Subcutaneous adipose tissue (tissue), 4 donors: ENCODE results near the gene ARHGAP25. TPM values are rescaled to one million over a fixed set of nuclear protein-coding genes. Genes with fewer than 3 reads are reported as not detected.

Experiments
- total RNA-seq, 4 donors: library from RNA; depleted of rRNA; stranded (reverse); fragments of >200 nt; gene quantifications; one replicate each; pipeline ENCODE4 v1.1.0, GENCODE V29; 2016
- TF ChIP-seq, protein P1 (sequence below): fragments of 450-650 bp; IDR thresholded peaks from one replicate; pipeline ENCODE4 v1.5.1; 2016; ENCODE audit warnings: low read depth, mild to moderate bottlenecking, control low read depth, antibody characterized with exemption, moderate library complexity

The ARHGAP25 gene
- total RNA-seq, 4 donors from 2014 or later: 7.3 to 29.7 (median 14.3) TPM

DNA sequence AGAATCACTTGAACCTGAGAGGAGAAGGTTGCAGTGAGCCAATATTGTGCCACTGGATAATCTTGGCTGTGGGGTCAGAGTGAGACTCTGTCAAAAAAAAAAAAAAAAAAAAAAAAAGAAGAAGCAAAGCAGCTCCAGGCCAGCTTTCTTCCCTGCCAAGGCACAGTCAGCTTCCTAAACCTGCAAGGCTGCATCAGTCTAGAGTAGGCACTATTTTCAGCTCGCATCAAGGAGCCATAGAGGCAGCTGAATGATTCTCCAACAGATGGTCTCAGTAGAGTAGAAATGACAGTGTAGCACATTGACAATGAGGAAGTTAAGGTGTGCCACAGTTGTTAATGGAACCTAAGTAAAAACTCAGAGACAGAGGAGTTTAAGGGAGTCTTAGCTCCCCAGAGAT is 101.0 kb downstream of the ARHGAP25 start:
- TF ChIP-seq, protein P1, sequence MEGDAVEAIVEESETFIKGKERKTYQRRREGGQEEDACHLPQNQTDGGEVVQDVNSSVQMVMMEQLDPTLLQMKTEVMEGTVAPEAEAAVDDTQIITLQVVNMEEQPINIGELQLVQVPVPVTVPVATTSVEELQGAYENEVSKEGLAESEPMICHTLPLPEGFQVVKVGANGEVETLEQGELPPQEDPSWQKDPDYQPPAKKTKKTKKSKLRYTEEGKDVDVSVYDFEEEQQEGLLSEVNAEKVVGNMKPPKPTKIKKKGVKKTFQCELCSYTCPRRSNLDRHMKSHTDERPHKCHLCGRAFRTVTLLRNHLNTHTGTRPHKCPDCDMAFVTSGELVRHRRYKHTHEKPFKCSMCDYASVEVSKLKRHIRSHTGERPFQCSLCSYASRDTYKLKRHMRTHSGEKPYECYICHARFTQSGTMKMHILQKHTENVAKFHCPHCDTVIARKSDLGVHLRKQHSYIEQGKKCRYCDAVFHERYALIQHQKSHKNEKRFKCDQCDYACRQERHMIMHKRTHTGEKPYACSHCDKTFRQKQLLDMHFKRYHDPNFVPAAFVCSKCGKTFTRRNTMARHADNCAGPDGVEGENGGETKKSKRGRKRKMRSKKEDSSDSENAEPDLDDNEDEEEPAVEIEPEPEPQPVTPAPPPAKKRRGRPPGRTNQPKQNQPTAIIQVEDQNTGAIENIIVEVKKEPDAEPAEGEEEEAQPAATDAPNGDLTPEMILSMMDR: no peak

DNA sequence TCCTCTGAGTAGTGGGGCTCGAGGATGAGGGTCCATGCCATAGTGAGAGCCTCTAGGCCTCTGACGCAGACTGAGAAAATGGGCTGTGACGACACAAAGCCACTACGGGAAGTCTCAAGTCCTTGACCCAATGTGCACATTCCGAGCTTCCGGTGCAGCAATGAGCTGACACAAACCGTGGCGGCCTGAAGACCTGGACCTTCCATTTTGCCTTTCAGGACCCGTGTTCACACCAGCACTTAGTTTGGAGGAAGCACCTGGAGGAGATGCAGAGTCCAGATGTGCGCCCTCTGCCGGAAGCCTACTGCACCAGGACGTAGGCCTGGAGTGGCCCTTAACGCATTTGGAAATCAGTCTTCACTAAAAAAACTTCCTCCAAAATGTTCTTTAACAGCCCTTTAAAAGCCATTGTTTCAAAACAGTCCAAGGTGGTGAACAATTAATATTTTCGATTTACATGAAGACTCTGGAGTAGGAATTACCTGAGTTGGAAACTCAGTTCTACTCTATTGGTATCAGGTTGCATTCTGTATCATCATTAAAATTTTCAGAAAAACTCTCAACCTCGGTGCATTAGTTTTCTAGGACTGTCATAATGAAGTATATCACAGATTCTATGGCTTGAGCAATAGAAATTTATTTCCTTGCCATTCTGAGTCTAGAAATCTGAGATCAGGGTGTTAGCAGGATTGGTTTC is 102.7 kb downstream of the ARHGAP25 start:
- TF ChIP-seq, protein P1: no peak

DNA sequence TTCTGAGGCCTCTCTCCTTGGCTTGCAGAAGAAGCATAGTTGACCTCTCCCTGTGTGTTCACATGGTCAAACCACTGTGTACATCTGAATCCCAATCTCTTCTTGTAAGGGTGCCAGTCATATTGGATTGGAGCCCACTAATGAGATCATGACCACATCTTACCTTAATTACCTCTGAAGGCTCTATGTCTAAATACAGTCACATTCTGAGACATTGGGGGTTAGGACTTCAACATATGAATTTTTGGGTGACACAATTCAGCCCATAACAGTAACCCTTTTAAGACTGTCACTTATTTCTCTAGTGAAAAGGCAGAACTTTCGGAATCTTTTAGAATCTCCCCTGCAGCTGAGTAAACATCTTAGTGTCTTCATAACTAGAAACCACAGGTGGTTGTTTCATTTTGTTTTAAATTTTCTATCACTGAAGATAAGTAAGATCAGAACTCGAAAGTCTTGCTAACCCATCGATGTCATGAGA is 103.3 kb downstream of the ARHGAP25 start:
- TF ChIP-seq, protein P1: no peak

DNA sequence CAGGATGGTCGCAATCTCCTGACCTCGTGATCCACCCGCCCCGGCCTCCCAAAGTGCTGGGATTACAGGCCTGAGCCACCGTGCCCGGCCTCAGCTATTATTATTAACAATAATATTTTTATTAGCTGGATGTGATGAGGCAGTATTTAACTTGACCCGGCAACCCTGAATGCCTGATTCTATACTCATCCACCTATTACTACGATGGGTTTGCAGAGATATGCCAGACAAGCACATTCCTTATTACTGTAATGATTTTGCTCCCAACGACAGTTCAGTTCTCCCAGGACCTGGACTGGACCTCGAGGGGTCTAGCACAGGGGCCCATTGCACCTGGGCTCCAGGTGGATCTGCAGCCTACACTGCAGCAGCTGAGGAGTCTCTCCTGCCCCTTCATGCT is 104.0 kb downstream of the ARHGAP25 start:
- TF ChIP-seq, protein P1: no peak

DNA sequence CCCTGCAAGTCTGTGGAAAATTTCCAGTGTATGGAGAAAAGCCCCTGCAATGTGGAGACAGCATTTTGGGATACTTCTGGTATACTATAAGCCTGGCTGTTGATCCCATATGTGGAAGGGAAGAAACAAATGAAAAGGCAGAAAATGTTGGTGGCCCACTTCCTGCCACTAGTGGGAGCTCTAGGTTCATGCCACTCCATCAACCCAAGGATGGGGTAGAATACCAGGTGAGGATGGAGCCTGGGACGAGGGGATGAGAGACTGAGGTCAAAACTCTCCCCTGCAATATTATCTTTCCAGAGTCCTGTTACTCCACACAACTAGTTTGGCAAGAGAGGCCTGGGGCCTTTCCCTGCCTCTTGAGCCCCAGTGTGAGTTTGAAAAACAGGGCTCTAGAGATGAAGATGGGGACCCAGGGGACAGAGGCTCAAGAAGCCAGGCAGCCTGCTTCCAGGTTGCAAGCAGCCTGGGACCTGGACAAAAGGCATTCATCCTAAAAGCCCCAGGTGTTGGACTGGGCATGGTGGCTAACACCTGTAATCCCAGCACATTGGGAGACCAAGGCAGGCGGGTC is 104.7 kb downstream of the ARHGAP25 start:
- TF ChIP-seq, protein P1: no peak

DNA sequence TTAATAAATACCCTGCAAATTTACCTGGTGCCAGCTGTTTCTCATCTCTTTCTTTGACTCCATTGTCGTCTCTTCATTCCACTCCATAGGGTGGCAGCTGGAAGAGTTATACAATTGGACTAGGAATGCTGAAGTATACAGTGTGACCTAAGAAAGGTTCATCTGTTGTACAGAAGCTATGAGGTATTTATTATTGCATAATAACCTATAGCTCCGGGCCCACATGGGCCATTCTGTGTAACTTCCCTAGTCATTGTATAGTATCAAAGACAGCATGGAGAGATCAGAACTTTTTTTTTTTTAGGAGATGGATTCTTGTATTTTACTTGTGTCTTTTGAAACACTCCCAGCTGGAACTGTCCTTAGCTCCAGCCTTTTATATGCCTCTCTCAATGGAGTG is 110.4 kb downstream of the ARHGAP25 start:
- TF ChIP-seq, protein P1: no peak

DNA sequence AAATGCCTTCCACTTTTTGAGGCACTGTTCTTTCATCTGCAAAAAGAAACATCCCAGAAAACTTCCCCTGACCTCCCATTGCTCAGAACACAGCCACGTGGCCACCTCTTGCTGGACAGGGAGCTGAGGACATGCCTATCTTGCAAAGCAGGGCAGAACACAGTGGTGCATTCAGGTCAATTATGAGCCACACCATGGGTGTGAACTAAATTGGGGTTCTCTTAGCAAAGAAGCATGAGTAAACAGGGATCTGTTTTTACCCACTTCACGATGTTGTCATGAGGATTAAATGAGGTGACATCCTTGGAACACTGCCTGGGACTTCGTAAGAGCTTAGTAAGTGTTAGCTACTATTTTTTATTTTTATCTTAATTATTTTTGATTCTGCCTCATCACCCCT is 111.5 kb downstream of the ARHGAP25 start:
- TF ChIP-seq, protein P1: no peak
